ENCODE results near the gene PAX7.
"Not testable (repeated sequence)": the region's sequence is repeated elsewhere in the genome, so short reads cannot be mapped to it uniquely, and the experiment has no call there.

The PAX7 gene

GRCh38 chr1:18666317-18666920, 35.8 kb downstream of the PAX7 start:
- no peak for FAIRE-seq

- no peak for FAIRE-seq
Measured at GRCh38 chr1:18667333-18667732, 36.7 kb downstream of the PAX7 start.

GRCh38 chr1:18668046-18668445, 37.4 kb downstream of the PAX7 start:
- no peak for FAIRE-seq

GRCh38 chr1:18668750-18669404, 38.2 kb downstream of the PAX7 start:
- FAIRE-seq: no peak

GRCh38 chr1:18670121-18670867, 39.6 kb downstream of the PAX7 start:
- no peak for FAIRE-seq

GRCh38 chr1:18670868-18671225, 40.2 kb downstream of the PAX7 start:
- no peak for FAIRE-seq

GRCh38 chr1:18673976-18674375, 43.3 kb downstream of the PAX7 start:
- FAIRE-seq: no peak

GRCh38 chr1:18676332-18676781, 45.7 kb downstream of the PAX7 start:
- no peak for FAIRE-seq

GRCh38 chr1:18681423-18681835, 50.8 kb downstream of the PAX7 start:
- no peak for FAIRE-seq

- no peak for FAIRE-seq
Measured at GRCh38 chr1:18682375-18682774, 51.7 kb downstream of the PAX7 start.

- no peak for FAIRE-seq
Measured at GRCh38 chr1:18684303-18684702, 53.7 kb downstream of the PAX7 start.

- FAIRE-seq: no peak
Measured at GRCh38 chr1:18686540-18686939, 55.9 kb downstream of the PAX7 start.

GRCh38 chr1:18687273-18687672, 56.6 kb downstream of the PAX7 start:
- no peak for FAIRE-seq

- FAIRE-seq: no peak
Measured at GRCh38 chr1:18691648-18692047, 61.0 kb downstream of the PAX7 start.

- no peak for FAIRE-seq
Measured at GRCh38 chr1:18693256-18694098, 62.8 kb downstream of the PAX7 start.

GRCh38 chr1:18694289-18694688, 63.6 kb downstream of the PAX7 start:
- not testable (repeated sequence) for FAIRE-seq

GRCh38 chr1:18697541-18697940, 66.9 kb downstream of the PAX7 start:
- no peak for FAIRE-seq

GRCh38 chr1:18700530-18700929, 69.9 kb downstream of the PAX7 start:
- FAIRE-seq: no peak

- FAIRE-seq: no peak
Measured at GRCh38 chr1:18701183-18701582, 70.5 kb downstream of the PAX7 start.

- FAIRE-seq: no peak
Measured at GRCh38 chr1:18703041-18703621, 72.5 kb downstream of the PAX7 start.

GRCh38 chr1:18705811-18706210, 75.2 kb downstream of the PAX7 start:
- no peak for FAIRE-seq

GRCh38 chr1:18707696-18708257, 77.1 kb downstream of the PAX7 start:
- no peak for FAIRE-seq

GRCh38 chr1:18710002-18710401, 79.4 kb downstream of the PAX7 start:
- no peak for FAIRE-seq
